Activated CD8-positive, alpha-beta memory T cell treated with anti-CD3 and anti-CD28 coated beads, Interleukin-2, amount 10 ng/mL, durations not matched to agents 7 days and 5 days (primary cell): ENCODE data around the gene IGFBP2. TPM values are rescaled to one million over a fixed set of nuclear protein-coding genes. Genes with fewer than 3 reads are reported as not detected.
A peak's percentile ranks its signal among the peaks of the same experiment; 100 is the strongest.

Experiments used
- ATAC-seq: fragments of 150-1000 bp; cut with Tn5 transposase; one replicate; pipeline ENCODE4 v1.10.0; 2021; ENCODE audit warnings: moderate library complexity
- CTCF ChIA-PET: fragments of 350-600 bp; sonication (Branson Sonifier 250); formaldehyde crosslinking; loops from one replicate; lab custom pipeline; 2021; ENCODE audit warnings: antibody characterized with exemption; lab: Charles Lee
- DNase-seq: peaks from one replicate; pipeline ENCODE4 v3.0.0-alpha.2; 2020
- H3K27ac Mint-ChIP-seq: one replicate; pipeline ENCODE4 v1.8.0; 2021; ENCODE audit warnings: mild to moderate bottlenecking, mixed read lengths
- H3K27me3 Mint-ChIP-seq: one replicate; pipeline ENCODE4 v1.8.0; 2021; ENCODE audit warnings: mixed read lengths
- H3K36me3 Mint-ChIP-seq: one replicate; pipeline ENCODE4 v1.8.0; 2021; ENCODE audit warnings: mild to moderate bottlenecking, mixed read lengths
- H3K4me1 Mint-ChIP-seq: one replicate; pipeline ENCODE4 v1.8.0; 2021; ENCODE audit warnings: mixed read lengths
- H3K4me3 Mint-ChIP-seq: one replicate; pipeline ENCODE4 v1.8.0; 2021; ENCODE audit warnings: mild to moderate bottlenecking, moderate library complexity, mixed read lengths
- H3K9me3 Mint-ChIP-seq: one replicate; pipeline ENCODE4 v1.8.0; 2022; ENCODE audit warnings: low read depth, mixed read lengths
- total RNA-seq, 2 experiments: library from RNA; stranded (reverse); gene quantifications; one replicate each; pipeline ENCODE4 v1.2.3, GENCODE V29; 2021

IGFBP2 gene
- total RNA-seq, 2 experiments from 2014 or later, result 0.96 to 3.5 TPM

- CTCF ChIA-PET, result no interaction called here
Measured at GRCh38 chr2:216677439-216678097, 44.3 kb downstream of the IGFBP2 start.

GRCh38 chr2:216678098-216678465 lies 44.9 kb downstream of the IGFBP2 start:
- H3K4me1 Mint-ChIP-seq, result peaks cover 8% of the 10 kb centered on the region
- CTCF ChIA-PET, result interaction anchor here (0.7 kb wide), 1 partner anchor 181 kb away, joined by 4 read pairs; no protein-coding TSS in a partner anchor

More at GRCh38 chr2:216677439-216678097, 44.3 kb downstream of the IGFBP2 start:
- H3K4me3 Mint-ChIP-seq, result no peak overlapping the region
- H3K36me3 Mint-ChIP-seq, result no peaks in the 10 kb centered on the region
- no peak overlapping the region for H3K27ac Mint-ChIP-seq
- peaks cover 8% of the 10 kb centered on the region for H3K4me1 Mint-ChIP-seq
- peaks cover 3% of the 10 kb centered on the region for H3K27me3 Mint-ChIP-seq
- DNase-seq (no peak), ATAC-seq (no peak)
- H3K9me3 Mint-ChIP-seq, result no peaks in the 10 kb centered on the region

GRCh38 chr2:216678813-216679657 lies 45.8 kb downstream of the IGFBP2 start:
- ATAC-seq (no peak), DNase-seq (no peak)
- Mint-ChIP-seq H3K27ac (no peak overlapping the region), H3K27me3 (peaks cover 9% of the 10 kb centered on the region), H3K9me3 (no peaks in the 10 kb centered on the region), H3K4me1 (peaks cover 8% of the 10 kb centered on the region), H3K4me3 (no peak overlapping the region), H3K36me3 (no peaks in the 10 kb centered on the region)
- CTCF ChIA-PET, result interaction anchor here (0.7 kb wide), 1 partner anchor 182 kb away, joined by 4 read pairs; no protein-coding TSS in a partner anchor

More at GRCh38 chr2:216678098-216678465, 44.9 kb downstream of the IGFBP2 start:
- Mint-ChIP-seq H3K27ac (no peak overlapping the region), H3K36me3 (no peaks in the 10 kb centered on the region), H3K4me3 (no peak overlapping the region), H3K27me3 (peaks cover 4% of the 10 kb centered on the region), H3K9me3 (no peaks in the 10 kb centered on the region)
- DNase-seq (no peak), ATAC-seq (no peak)

- CTCF ChIA-PET, result interaction anchor here (1.0 kb wide), 2 partner anchors 1031 to 1033 kb away, joined by 3 to 4 read pairs; no protein-coding TSS in a partner anchor
- ATAC-seq, result no peak
- no peaks in the 10 kb centered on the region for H3K9me3 Mint-ChIP-seq
Measured at GRCh38 chr2:216679658-216680024, 46.4 kb downstream of the IGFBP2 start.

GRCh38 chr2:216680951-216681629 lies 47.9 kb downstream of the IGFBP2 start:
- no peak for ATAC-seq
- peaks cover 18% of the 10 kb centered on the region for H3K27me3 Mint-ChIP-seq
- no peak for DNase-seq
- H3K9me3 Mint-ChIP-seq, result no peaks in the 10 kb centered on the region
- H3K36me3 Mint-ChIP-seq, result no peaks in the 10 kb centered on the region
- no peak overlapping the region for H3K4me3 Mint-ChIP-seq
- H3K27ac Mint-ChIP-seq, result no peak overlapping the region
- CTCF ChIA-PET, result interaction anchor here (1.1 to 2.4 kb wide), 4 partner anchors 11 to 1032 kb away, joined by 3 to 12 read pairs (median 6); no protein-coding TSS in a partner anchor
- peaks cover 8% of the 10 kb centered on the region for H3K4me1 Mint-ChIP-seq

More at GRCh38 chr2:216679658-216680024, 46.4 kb downstream of the IGFBP2 start:
- no peak for DNase-seq
- H3K27me3 Mint-ChIP-seq, result peaks cover 11% of the 10 kb centered on the region
- no peak overlapping the region for H3K27ac Mint-ChIP-seq
- H3K36me3 Mint-ChIP-seq, result no peaks in the 10 kb centered on the region
- H3K4me3 Mint-ChIP-seq, result no peak overlapping the region
- peaks cover 8% of the 10 kb centered on the region for H3K4me1 Mint-ChIP-seq

- H3K9me3 Mint-ChIP-seq, result no peaks in the 10 kb centered on the region
- CTCF ChIA-PET, result interaction anchor here (0.7 to 2.4 kb wide), 8 partner anchors 10 to 1031 kb away, joined by 3 to 12 read pairs (median 4); partner anchors contain the start of gene IGFBP5
- peaks cover 8% of the 10 kb centered on the region for H3K4me1 Mint-ChIP-seq
- no peak overlapping the region for H3K4me3 Mint-ChIP-seq
- H3K27me3 Mint-ChIP-seq, result peaks cover 16% of the 10 kb centered on the region
- no peak for DNase-seq
- ATAC-seq, result no peak
- no peaks in the 10 kb centered on the region for H3K36me3 Mint-ChIP-seq
- H3K27ac Mint-ChIP-seq, result no peak overlapping the region
Measured at GRCh38 chr2:216681683-216682082, 48.5 kb downstream of the IGFBP2 start.

- ATAC-seq, result no peak
- Mint-ChIP-seq H3K4me3 (no peak overlapping the region), H3K27ac (no peak overlapping the region), H3K4me1 (peaks cover 8% of the 10 kb centered on the region), H3K36me3 (no peaks in the 10 kb centered on the region), H3K9me3 (no peaks in the 10 kb centered on the region), H3K27me3 (peaks cover 26% of the 10 kb centered on the region)
- CTCF ChIA-PET, result interaction anchor here (0.8 kb wide), 1 partner anchor 9 kb away, joined by 3 read pairs; no protein-coding TSS in a partner anchor
- no peak for DNase-seq
Measured at GRCh38 chr2:216683846-216684245, 50.6 kb downstream of the IGFBP2 start.

GRCh38 chr2:216685327-216685875 lies 52.2 kb downstream of the IGFBP2 start:
- CTCF ChIA-PET, result interaction anchor here (1.3 to 1.4 kb wide), 4 partner anchors 18 to 826 kb away, joined by 3 to 4 read pairs (median 3); no protein-coding TSS in a partner anchor
- Mint-ChIP-seq H3K9me3 (no peaks in the 10 kb centered on the region), H3K36me3 (no peaks in the 10 kb centered on the region), H3K27ac (no peak overlapping the region), H3K4me1 (peaks cover 8% of the 10 kb centered on the region), H3K27me3 (peaks cover 42% of the 10 kb centered on the region), H3K4me3 (no peak overlapping the region)
- DNase-seq (no peak), ATAC-seq (no peak)

GRCh38 chr2:216687111-216687510 lies 53.9 kb downstream of the IGFBP2 start:
- Mint-ChIP-seq H3K27me3 (peaks cover 53% of the 10 kb centered on the region), H3K36me3 (no peaks in the 10 kb centered on the region)

GRCh38 chr2:216687646-216688045 lies 54.4 kb downstream of the IGFBP2 start:
- H3K4me1 Mint-ChIP-seq, result peaks cover 14% of the 10 kb centered on the region
- peaks cover 59% of the 10 kb centered on the region for H3K27me3 Mint-ChIP-seq
- no peaks in the 10 kb centered on the region for H3K9me3 Mint-ChIP-seq
- no peak overlapping the region for H3K4me3 Mint-ChIP-seq
- H3K27ac Mint-ChIP-seq, result no peak overlapping the region
- CTCF ChIA-PET, result interaction anchor here (1.0 to 1.5 kb wide), 2 partner anchors 20 to 1026 kb away, joined by 3 to 5 read pairs; no protein-coding TSS in a partner anchor
- ATAC-seq (no peak), DNase-seq (peak; percentile 53)
- no peaks in the 10 kb centered on the region for H3K36me3 Mint-ChIP-seq

More at GRCh38 chr2:216687111-216687510, 53.9 kb downstream of the IGFBP2 start:
- Mint-ChIP-seq H3K4me3 (no peak overlapping the region), H3K27ac (no peak overlapping the region), H3K9me3 (no peaks in the 10 kb centered on the region), H3K4me1 (peaks cover 13% of the 10 kb centered on the region)
- no peak for ATAC-seq
- CTCF ChIA-PET, result interaction anchor here (1.0 kb wide), 1 partner anchor 1026 kb away, joined by 5 read pairs; no protein-coding TSS in a partner anchor
- DNase-seq, result no peak

GRCh38 chr2:216688731-216689340 lies 55.6 kb downstream of the IGFBP2 start:
- Mint-ChIP-seq H3K4me1 (peaks cover 22% of the 10 kb centered on the region), H3K27me3 (peaks cover 61% of the 10 kb centered on the region), H3K9me3 (no peaks in the 10 kb centered on the region), H3K27ac (no peak overlapping the region), H3K4me3 (no peak overlapping the region), H3K36me3 (no peaks in the 10 kb centered on the region)
- ATAC-seq, result no peak
- CTCF ChIA-PET, result interaction anchor here (1.5 kb wide), 1 partner anchor 22 kb away, joined by 3 read pairs; no protein-coding TSS in a partner anchor
- DNase-seq, result no peak

- CTCF ChIA-PET, result no interaction called here
- Mint-ChIP-seq H3K9me3 (no peaks in the 10 kb centered on the region), H3K4me3 (no peak overlapping the region), H3K4me1 (peaks cover 27% of the 10 kb centered on the region), H3K36me3 (no peaks in the 10 kb centered on the region), H3K27ac (no peak overlapping the region), H3K27me3 (peaks cover 67% of the 10 kb centered on the region)
- ATAC-seq (no peak), DNase-seq (no peak)
Measured at GRCh38 chr2:216689397-216689796, 56.2 kb downstream of the IGFBP2 start.
